OCI-LY1 (cell line): ENCODE measurements around the gene MCFD2.

ENCODE experiments used
- H2AFZ ChIP-seq: fragments of 200-600 bp; sonication (generic), shearing (Covaris generic); 2 replicates; pipeline ENCODE4 v1.6.0; 2014; ENCODE audit warnings: antibody characterized with exemption, mild to moderate bottlenecking, low read length
- H3F3A ChIP-seq: fragments of 200-600 bp; sonication (generic), shearing (Covaris generic); 2 replicates; pipeline ENCODE4 v1.6.0; 2014; ENCODE audit warnings: mild to moderate bottlenecking, antibody characterized with exemption, low read length, moderate library complexity; ENCODE audit not compliant: insufficient read depth
- H3K27ac ChIP-seq: fragments of 200-600 bp; sonication (generic); 2 replicates; pipeline ENCODE4 v1.5.1; 2014; ENCODE audit warnings: low read length, mixed run types, mild to moderate bottlenecking, low read depth; ENCODE audit not compliant: poor library complexity, severe bottlenecking
- H3K27me3 ChIP-seq: fragments of 200-600 bp; sonication (generic); 2 replicates; pipeline ENCODE4 v1.6.0; 2014; ENCODE audit warnings: antibody characterized with exemption, mild to moderate bottlenecking, low read length, moderate library complexity; ENCODE audit not compliant: insufficient read depth
- H3K36me3 ChIP-seq: fragments of 200-600 bp; sonication (generic); 2 replicates; pipeline ENCODE4 v1.6.1; 2014; ENCODE audit warnings: mild to moderate bottlenecking, antibody characterized with exemption, low read length, moderate library complexity, mixed read lengths; ENCODE audit not compliant: insufficient read depth
- H3K4me1 ChIP-seq: fragments of 200-600 bp; sonication (generic); 2 replicates; pipeline ENCODE4 v1.5.1; 2014; ENCODE audit warnings: mild to moderate bottlenecking, low read length, moderate library complexity; ENCODE audit not compliant: insufficient read depth, severe bottlenecking
- H3K4me2 ChIP-seq: fragments of 200-600 bp; sonication (generic), shearing (Covaris generic); 2 replicates; pipeline ENCODE4 v1.6.1; 2014; ENCODE audit warnings: low read length
- H3K4me3 ChIP-seq: fragments of 200-600 bp; sonication (generic); 2 replicates; pipeline ENCODE4 v1.5.1; 2014; ENCODE audit warnings: low read length, low read depth, mild to moderate bottlenecking, mixed read lengths; ENCODE audit not compliant: poor library complexity, severe bottlenecking
- H3K79me2 ChIP-seq: fragments of 200-600 bp; shearing (Covaris generic); 2 replicates; pipeline ENCODE4 v1.6.1; 2016; ENCODE audit warnings: mixed run types, low read length, mixed read lengths; ENCODE audit not compliant: insufficient read depth
- H3K9ac ChIP-seq: fragments of 200-600 bp; sonication (generic), shearing (Covaris generic); 2 replicates; pipeline ENCODE4 v1.6.1; 2014; ENCODE audit warnings: mild to moderate bottlenecking, low read length, mixed read lengths
- H3K9me2 ChIP-seq: fragments of 200-600 bp; sonication (generic), shearing (Covaris generic); 2 replicates; pipeline ENCODE4 v1.6.1; 2014; ENCODE audit warnings: low read depth, mild to moderate bottlenecking, low read length, mixed read lengths
- H3K9me3 ChIP-seq: fragments of 200-600 bp; shearing (Covaris generic); 2 replicates; pipeline ENCODE4 v1.6.1; 2014; ENCODE audit warnings: low read length, mixed read lengths
- H4K20me1 ChIP-seq: fragments of 200-600 bp; sonication (generic), shearing (Covaris generic); 2 replicates; pipeline ENCODE4 v1.6.0; 2016; ENCODE audit warnings: mild to moderate bottlenecking, low read length; ENCODE audit not compliant: insufficient read depth
- EZH2 ChIP-seq: fragments of 200-600 bp; sonication (generic), shearing (Covaris generic); IDR thresholded peaks from 2 replicates; pipeline ENCODE4 v1.8.0; 2017; ENCODE audit warnings: borderline replicate concordance, mixed run types, mild to moderate bottlenecking, antibody characterized with exemption, low read length, moderate library complexity, mixed read lengths
- TF ChIP-seq, protein P1 (sequence below): fragments of 200-600 bp; sonication (generic), shearing (Covaris generic); IDR thresholded peaks from 2 replicates; pipeline ENCODE4 v1.5.1; 2017; ENCODE audit warnings: mild to moderate bottlenecking, antibody characterized with exemption, low read length, moderate library complexity, mixed read lengths

Gene MCFD2

DNA sequence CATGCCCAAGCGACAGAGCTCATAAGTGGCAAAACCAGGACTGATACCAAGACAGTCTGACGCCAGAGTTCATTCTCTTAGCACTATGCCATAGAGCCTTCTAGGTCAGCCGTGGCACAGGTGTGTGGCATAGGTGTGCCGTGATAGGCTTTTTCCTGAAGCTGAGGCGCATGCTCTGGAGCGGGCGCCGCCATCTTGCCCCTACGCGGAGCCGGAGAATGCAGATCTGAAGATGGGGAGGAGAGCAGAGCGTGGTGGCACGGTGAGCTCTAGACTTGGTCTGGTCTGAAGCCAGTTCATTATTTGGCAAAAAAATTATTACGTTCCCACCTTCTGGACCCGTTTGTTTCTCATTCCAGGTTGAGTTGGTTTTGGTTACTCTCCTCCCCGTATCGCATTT lies 16.6 kb downstream of the MCFD2 start:
- Histone ChIP-seq H3K4me1 (no peaks in the 10 kb centered on the region), H3K9me3 (no peaks in the 10 kb centered on the region), H2AFZ (no peak overlapping the region), H3K4me2 (no peak overlapping the region), H4K20me1 (no peaks in the 10 kb centered on the region), H3K9ac (no peak overlapping the region), H3K79me2 (no peaks in the 10 kb centered on the region), H3K36me3 (peaks cover 6% of the 10 kb centered on the region), H3K27ac (no peak overlapping the region), H3K4me3 (no peak overlapping the region), H3F3A (no peaks in the 10 kb centered on the region), H3K27me3 (no peaks in the 10 kb centered on the region), H3K9me2 (no peaks in the 10 kb centered on the region)
- TF ChIP-seq EZH2 = no peak
- TF ChIP-seq, protein P1, sequence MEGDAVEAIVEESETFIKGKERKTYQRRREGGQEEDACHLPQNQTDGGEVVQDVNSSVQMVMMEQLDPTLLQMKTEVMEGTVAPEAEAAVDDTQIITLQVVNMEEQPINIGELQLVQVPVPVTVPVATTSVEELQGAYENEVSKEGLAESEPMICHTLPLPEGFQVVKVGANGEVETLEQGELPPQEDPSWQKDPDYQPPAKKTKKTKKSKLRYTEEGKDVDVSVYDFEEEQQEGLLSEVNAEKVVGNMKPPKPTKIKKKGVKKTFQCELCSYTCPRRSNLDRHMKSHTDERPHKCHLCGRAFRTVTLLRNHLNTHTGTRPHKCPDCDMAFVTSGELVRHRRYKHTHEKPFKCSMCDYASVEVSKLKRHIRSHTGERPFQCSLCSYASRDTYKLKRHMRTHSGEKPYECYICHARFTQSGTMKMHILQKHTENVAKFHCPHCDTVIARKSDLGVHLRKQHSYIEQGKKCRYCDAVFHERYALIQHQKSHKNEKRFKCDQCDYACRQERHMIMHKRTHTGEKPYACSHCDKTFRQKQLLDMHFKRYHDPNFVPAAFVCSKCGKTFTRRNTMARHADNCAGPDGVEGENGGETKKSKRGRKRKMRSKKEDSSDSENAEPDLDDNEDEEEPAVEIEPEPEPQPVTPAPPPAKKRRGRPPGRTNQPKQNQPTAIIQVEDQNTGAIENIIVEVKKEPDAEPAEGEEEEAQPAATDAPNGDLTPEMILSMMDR = no peak

DNA sequence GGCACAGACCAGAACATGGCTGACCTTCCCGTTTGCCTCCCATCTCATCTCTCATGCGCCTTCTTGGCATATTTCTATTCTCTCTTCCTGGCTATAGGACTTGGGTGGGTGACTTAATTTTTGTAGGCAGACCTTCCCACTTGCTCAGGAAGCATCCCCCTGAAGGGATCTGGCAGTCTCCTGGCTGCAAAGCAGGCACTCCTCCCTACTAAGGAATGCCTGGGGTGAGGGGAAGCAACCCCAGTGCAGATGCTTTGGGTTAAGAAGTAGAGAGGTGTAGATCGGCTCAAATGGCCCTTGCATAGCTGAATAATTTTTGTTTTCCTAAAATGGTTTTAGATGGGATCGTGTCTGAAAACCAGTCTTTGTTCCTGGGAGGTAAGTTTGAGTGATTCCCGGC lies 17.6 kb downstream of the MCFD2 start:
- no peak overlapping the region for H3K27ac ChIP-seq
- no peaks in the 10 kb centered on the region for H4K20me1 ChIP-seq
- H3K36me3 ChIP-seq = peaks cover 6% of the 10 kb centered on the region
- TF ChIP-seq, protein P1 = no peak
- no peak for TF ChIP-seq EZH2
- no peak overlapping the region for H2AFZ ChIP-seq
- no peak overlapping the region for H3K9ac ChIP-seq
- H3K4me1 ChIP-seq = no peaks in the 10 kb centered on the region
- H3K27me3 ChIP-seq = no peaks in the 10 kb centered on the region
- H3K79me2 ChIP-seq = no peaks in the 10 kb centered on the region
- H3F3A ChIP-seq = no peaks in the 10 kb centered on the region
- no peak overlapping the region for H3K4me3 ChIP-seq
- no peaks in the 10 kb centered on the region for H3K9me2 ChIP-seq
- no peak overlapping the region for H3K4me2 ChIP-seq
- H3K9me3 ChIP-seq = no peaks in the 10 kb centered on the region

DNA sequence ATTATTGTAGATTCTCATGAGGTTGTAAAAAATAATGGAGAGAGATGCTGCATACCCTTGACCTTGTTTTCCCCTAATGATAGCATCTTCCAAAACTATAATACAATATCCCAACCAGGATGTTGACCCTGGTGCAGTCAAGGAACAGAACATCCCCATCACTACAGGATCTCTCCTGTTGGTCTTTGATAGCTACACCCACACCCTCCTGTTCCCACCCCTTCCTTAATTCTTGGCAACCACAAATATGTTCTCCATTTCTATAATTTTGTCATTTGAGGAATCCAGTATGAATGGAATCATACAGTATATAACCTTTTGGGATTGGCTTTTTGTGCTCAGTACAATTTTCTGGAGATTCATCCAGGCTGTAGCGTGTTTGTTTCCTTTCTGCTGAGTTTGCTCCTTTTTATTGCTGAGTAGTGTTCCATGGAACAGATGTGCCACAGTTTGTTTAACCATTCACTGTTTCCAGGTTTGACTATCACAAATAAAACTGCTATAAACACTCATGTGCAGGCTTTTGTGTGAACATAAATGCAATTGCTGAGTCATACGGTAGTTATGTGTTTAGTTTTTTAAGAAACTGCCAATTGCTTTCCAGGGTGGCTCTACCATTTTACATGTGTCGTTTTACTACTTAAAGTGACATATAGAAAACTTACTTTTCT lies 22.2 kb downstream of the MCFD2 start:
- H2AFZ ChIP-seq = no peak overlapping the region
- H3F3A ChIP-seq = no peaks in the 10 kb centered on the region
- H4K20me1 ChIP-seq = no peaks in the 10 kb centered on the region
- no peaks in the 10 kb centered on the region for H3K79me2 ChIP-seq
- H3K27me3 ChIP-seq = no peaks in the 10 kb centered on the region
- no peaks in the 10 kb centered on the region for H3K36me3 ChIP-seq
- H3K9me2 ChIP-seq = no peaks in the 10 kb centered on the region
- no peak overlapping the region for H3K4me3 ChIP-seq
- H3K4me1 ChIP-seq = no peaks in the 10 kb centered on the region
- TF ChIP-seq, protein P1 = no peak
- no peak for TF ChIP-seq EZH2
- no peak overlapping the region for H3K27ac ChIP-seq
- H3K9ac ChIP-seq = no peak overlapping the region
- no peaks in the 10 kb centered on the region for H3K9me3 ChIP-seq
- no peak overlapping the region for H3K4me2 ChIP-seq
